ENCODE measurements around the gene PHACTR3.

Gene PHACTR3

GRCh38 chr20:59620860-59621505 is 16.6 kb downstream of the PHACTR3 start:
- H3K27ac ChIP-seq (ENCODE audit: insufficient read depth, low read depth, low read length, poor library complexity, severe bottlenecking), result no peak overlapping the region

GRCh38 chr20:59622496-59622895 is 18.2 kb downstream of the PHACTR3 start:
- H3K27ac ChIP-seq (ENCODE audit: insufficient read depth, low read depth, low read length, poor library complexity, severe bottlenecking), result no peak overlapping the region
- no peaks in the 10 kb centered on the region for H3K36me3 ChIP-seq (ENCODE audit: control insufficient read depth, insufficient read depth, low read length)
- no peaks in the 10 kb centered on the region for H3K27me3 ChIP-seq (ENCODE audit: control insufficient read depth, insufficient read depth, low read length, poor library complexity, severe bottlenecking)
- WGBS, 2 experiments, result 85 to 89% methylated on average over 9 of the region's 9 CpGs
- H3K4me1 ChIP-seq (ENCODE audit: control insufficient read depth, insufficient read depth, low read length), result no peaks in the 10 kb centered on the region
- no peak overlapping the region for H3K4me3 ChIP-seq (ENCODE audit: insufficient read depth, low read depth, low read length)
- H3K9me3 ChIP-seq (ENCODE audit: control insufficient read depth, low read length), result no peaks in the 10 kb centered on the region

More at GRCh38 chr20:59620860-59621505, 16.6 kb downstream of the PHACTR3 start:
- WGBS, 2 experiments, result 64 to 67% methylated on average over 11 of the region's 11 CpGs
- H3K9me3 ChIP-seq (ENCODE audit: control insufficient read depth, low read length), result no peaks in the 10 kb centered on the region
- no peaks in the 10 kb centered on the region for H3K4me1 ChIP-seq (ENCODE audit: control insufficient read depth, insufficient read depth, low read length)
- H3K36me3 ChIP-seq (ENCODE audit: control insufficient read depth, insufficient read depth, low read length), result no peaks in the 10 kb centered on the region
- no peak overlapping the region for H3K4me3 ChIP-seq (ENCODE audit: insufficient read depth, low read depth, low read length)
- no peaks in the 10 kb centered on the region for H3K27me3 ChIP-seq (ENCODE audit: control insufficient read depth, insufficient read depth, low read length, poor library complexity, severe bottlenecking)

GRCh38 chr20:59623133-59623532 is 18.8 kb downstream of the PHACTR3 start:
- H3K27ac ChIP-seq (ENCODE audit: insufficient read depth, low read depth, low read length, poor library complexity, severe bottlenecking), result no peak overlapping the region

GRCh38 chr20:59623583-59623982 is 19.2 kb downstream of the PHACTR3 start:
- no peaks in the 10 kb centered on the region for H3K9me3 ChIP-seq (ENCODE audit: control insufficient read depth, low read length)
- H3K4me1 ChIP-seq (ENCODE audit: control insufficient read depth, insufficient read depth, low read length), result no peaks in the 10 kb centered on the region
- whole genome bisulfite sequencing, 2 experiments, result 83 to 85% methylated on average over 9 of the region's 9 CpGs
- no peaks in the 10 kb centered on the region for H3K36me3 ChIP-seq (ENCODE audit: control insufficient read depth, insufficient read depth, low read length)
- H3K27ac ChIP-seq (ENCODE audit: insufficient read depth, low read depth, low read length, poor library complexity, severe bottlenecking), result no peak overlapping the region
- H3K4me3 ChIP-seq (ENCODE audit: insufficient read depth, low read depth, low read length), result no peak overlapping the region
- H3K27me3 ChIP-seq (ENCODE audit: control insufficient read depth, insufficient read depth, low read length, poor library complexity, severe bottlenecking), result no peaks in the 10 kb centered on the region

More at GRCh38 chr20:59623133-59623532, 18.8 kb downstream of the PHACTR3 start:
- Histone ChIP-seq H3K27me3 (ENCODE audit: control insufficient read depth, insufficient read depth, low read length, poor library complexity, severe bottlenecking) (no peaks in the 10 kb centered on the region), H3K4me3 (ENCODE audit: insufficient read depth, low read depth, low read length) (no peak overlapping the region), H3K9me3 (ENCODE audit: control insufficient read depth, low read length) (no peaks in the 10 kb centered on the region), H3K4me1 (ENCODE audit: control insufficient read depth, insufficient read depth, low read length) (no peaks in the 10 kb centered on the region), H3K36me3 (ENCODE audit: control insufficient read depth, insufficient read depth, low read length) (no peaks in the 10 kb centered on the region)
- 87% methylated on average over 12 to 13 of the region's 13 CpGs for WGBS, 2 experiments

GRCh38 chr20:59624401-59624800 is 20.1 kb downstream of the PHACTR3 start:
- Histone ChIP-seq H3K9me3 (ENCODE audit: control insufficient read depth, low read length) (no peaks in the 10 kb centered on the region), H3K36me3 (ENCODE audit: control insufficient read depth, insufficient read depth, low read length) (no peaks in the 10 kb centered on the region), H3K4me1 (ENCODE audit: control insufficient read depth, insufficient read depth, low read length) (no peaks in the 10 kb centered on the region), H3K27me3 (ENCODE audit: control insufficient read depth, insufficient read depth, low read length, poor library complexity, severe bottlenecking) (no peaks in the 10 kb centered on the region), H3K27ac (ENCODE audit: insufficient read depth, low read depth, low read length, poor library complexity, severe bottlenecking) (no peak overlapping the region), H3K4me3 (ENCODE audit: insufficient read depth, low read depth, low read length) (no peak overlapping the region)
- 91% methylated on average over 6 of the region's 6 CpGs for WGBS, 2 experiments

GRCh38 chr20:59625214-59625922 is 21.0 kb downstream of the PHACTR3 start:
- Histone ChIP-seq H3K27ac (ENCODE audit: insufficient read depth, low read depth, low read length, poor library complexity, severe bottlenecking) (no peak overlapping the region), H3K36me3 (ENCODE audit: control insufficient read depth, insufficient read depth, low read length) (no peaks in the 10 kb centered on the region), H3K4me3 (ENCODE audit: insufficient read depth, low read depth, low read length) (no peak overlapping the region), H3K4me1 (ENCODE audit: control insufficient read depth, insufficient read depth, low read length) (no peaks in the 10 kb centered on the region), H3K27me3 (ENCODE audit: control insufficient read depth, insufficient read depth, low read length, poor library complexity, severe bottlenecking) (no peaks in the 10 kb centered on the region), H3K9me3 (ENCODE audit: control insufficient read depth, low read length) (no peaks in the 10 kb centered on the region)
- 79 to 83% methylated on average over 14 of the region's 14 CpGs for WGBS, 2 experiments

- Histone ChIP-seq H3K36me3 (ENCODE audit: control insufficient read depth, insufficient read depth, low read length) (no peaks in the 10 kb centered on the region), H3K4me3 (ENCODE audit: insufficient read depth, low read depth, low read length) (no peak overlapping the region), H3K27me3 (ENCODE audit: control insufficient read depth, insufficient read depth, low read length, poor library complexity, severe bottlenecking) (no peaks in the 10 kb centered on the region), H3K9me3 (ENCODE audit: control insufficient read depth, low read length) (no peaks in the 10 kb centered on the region), H3K27ac (ENCODE audit: insufficient read depth, low read depth, low read length, poor library complexity, severe bottlenecking) (no peak overlapping the region), H3K4me1 (ENCODE audit: control insufficient read depth, insufficient read depth, low read length) (no peaks in the 10 kb centered on the region)
- WGBS, 2 experiments, result 63 to 65% methylated on average over 3 of the region's 3 CpGs
These were observed 23.0 kb downstream of the PHACTR3 start for GRCh38 chr20:59627298-59627697.

GRCh38 chr20:59628171-59628570 is 23.8 kb downstream of the PHACTR3 start:
- H3K36me3 ChIP-seq (ENCODE audit: control insufficient read depth, insufficient read depth, low read length), result no peaks in the 10 kb centered on the region
- no peaks in the 10 kb centered on the region for H3K9me3 ChIP-seq (ENCODE audit: control insufficient read depth, low read length)
- H3K27me3 ChIP-seq (ENCODE audit: control insufficient read depth, insufficient read depth, low read length, poor library complexity, severe bottlenecking), result no peaks in the 10 kb centered on the region
- WGBS, 2 experiments, result 80% methylated on average over 15 of the region's 15 CpGs
- H3K4me3 ChIP-seq (ENCODE audit: insufficient read depth, low read depth, low read length), result no peak overlapping the region
- no peak overlapping the region for H3K27ac ChIP-seq (ENCODE audit: insufficient read depth, low read depth, low read length, poor library complexity, severe bottlenecking)
- no peaks in the 10 kb centered on the region for H3K4me1 ChIP-seq (ENCODE audit: control insufficient read depth, insufficient read depth, low read length)

- Histone ChIP-seq H3K36me3 (ENCODE audit: control insufficient read depth, insufficient read depth, low read length) (no peaks in the 10 kb centered on the region), H3K4me3 (ENCODE audit: insufficient read depth, low read depth, low read length) (no peak overlapping the region), H3K9me3 (ENCODE audit: control insufficient read depth, low read length) (no peaks in the 10 kb centered on the region), H3K27me3 (ENCODE audit: control insufficient read depth, insufficient read depth, low read length, poor library complexity, severe bottlenecking) (no peaks in the 10 kb centered on the region), H3K4me1 (ENCODE audit: control insufficient read depth, insufficient read depth, low read length) (no peaks in the 10 kb centered on the region), H3K27ac (ENCODE audit: insufficient read depth, low read depth, low read length, poor library complexity, severe bottlenecking) (no peak overlapping the region)
- WGBS, 2 experiments, result 83% methylated on average over 15 of the region's 16 CpGs
These were observed 25.1 kb downstream of the PHACTR3 start for GRCh38 chr20:59629141-59630045.

GRCh38 chr20:59630526-59630925 is 26.2 kb downstream of the PHACTR3 start:
- no peaks in the 10 kb centered on the region for H3K4me1 ChIP-seq (ENCODE audit: control insufficient read depth, insufficient read depth, low read length)
- H3K27me3 ChIP-seq (ENCODE audit: control insufficient read depth, insufficient read depth, low read length, poor library complexity, severe bottlenecking), result no peaks in the 10 kb centered on the region
- 52 to 54% methylated on average over 7 to 8 of the region's 8 CpGs for WGBS, 2 experiments
- no peaks in the 10 kb centered on the region for H3K9me3 ChIP-seq (ENCODE audit: control insufficient read depth, low read length)
- H3K27ac ChIP-seq (ENCODE audit: insufficient read depth, low read depth, low read length, poor library complexity, severe bottlenecking), result no peak overlapping the region
- H3K4me3 ChIP-seq (ENCODE audit: insufficient read depth, low read depth, low read length), result no peak overlapping the region
- no peaks in the 10 kb centered on the region for H3K36me3 ChIP-seq (ENCODE audit: control insufficient read depth, insufficient read depth, low read length)

Measured in ectodermal cell (in vitro differentiated cells).